ENCODE data around the gene ANKS1B.
"Not testable (repeated sequence)": the region's sequence is repeated elsewhere in the genome, so short reads cannot be mapped to it uniquely, and the experiment has no call there.

Gene ANKS1B

DNA sequence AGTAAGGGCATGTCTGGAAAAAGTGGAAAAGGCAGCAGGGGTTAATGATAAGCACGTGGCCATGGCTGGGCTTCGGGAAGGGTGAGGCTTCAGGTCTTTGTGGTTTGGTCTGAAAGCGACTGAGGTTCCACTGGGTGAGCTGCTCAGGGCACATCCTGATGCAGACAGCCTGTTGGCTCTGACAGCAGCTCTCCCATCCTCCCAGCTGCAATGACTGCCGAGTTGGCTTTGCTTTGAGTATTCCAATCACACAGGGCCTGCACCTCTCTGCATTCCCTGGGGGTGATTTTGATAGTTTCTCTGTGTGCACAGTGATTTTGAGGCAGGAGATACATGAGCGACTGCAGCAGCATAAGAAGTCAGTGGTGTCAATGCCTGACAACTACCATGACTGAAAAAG is 948.9 kb downstream of the ANKS1B start:
- TF ChIP-seq, protein P1, sequence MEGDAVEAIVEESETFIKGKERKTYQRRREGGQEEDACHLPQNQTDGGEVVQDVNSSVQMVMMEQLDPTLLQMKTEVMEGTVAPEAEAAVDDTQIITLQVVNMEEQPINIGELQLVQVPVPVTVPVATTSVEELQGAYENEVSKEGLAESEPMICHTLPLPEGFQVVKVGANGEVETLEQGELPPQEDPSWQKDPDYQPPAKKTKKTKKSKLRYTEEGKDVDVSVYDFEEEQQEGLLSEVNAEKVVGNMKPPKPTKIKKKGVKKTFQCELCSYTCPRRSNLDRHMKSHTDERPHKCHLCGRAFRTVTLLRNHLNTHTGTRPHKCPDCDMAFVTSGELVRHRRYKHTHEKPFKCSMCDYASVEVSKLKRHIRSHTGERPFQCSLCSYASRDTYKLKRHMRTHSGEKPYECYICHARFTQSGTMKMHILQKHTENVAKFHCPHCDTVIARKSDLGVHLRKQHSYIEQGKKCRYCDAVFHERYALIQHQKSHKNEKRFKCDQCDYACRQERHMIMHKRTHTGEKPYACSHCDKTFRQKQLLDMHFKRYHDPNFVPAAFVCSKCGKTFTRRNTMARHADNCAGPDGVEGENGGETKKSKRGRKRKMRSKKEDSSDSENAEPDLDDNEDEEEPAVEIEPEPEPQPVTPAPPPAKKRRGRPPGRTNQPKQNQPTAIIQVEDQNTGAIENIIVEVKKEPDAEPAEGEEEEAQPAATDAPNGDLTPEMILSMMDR (IDR thresholded peaks at IDR 0.05; ENCODE audit: low read depth, low read length) = no peak
- no peaks in the 10 kb centered on the region for H3K4me1 ChIP-seq
- H3K27me3 ChIP-seq = no peaks in the 10 kb centered on the region
- no peaks in the 10 kb centered on the region for H3K36me3 ChIP-seq
- DNase-seq = no peak
- H3K4me3 ChIP-seq (ENCODE audit: low read depth, low read length) = no peak overlapping the region
- no peaks in the 10 kb centered on the region for H3K9me3 ChIP-seq

DNA sequence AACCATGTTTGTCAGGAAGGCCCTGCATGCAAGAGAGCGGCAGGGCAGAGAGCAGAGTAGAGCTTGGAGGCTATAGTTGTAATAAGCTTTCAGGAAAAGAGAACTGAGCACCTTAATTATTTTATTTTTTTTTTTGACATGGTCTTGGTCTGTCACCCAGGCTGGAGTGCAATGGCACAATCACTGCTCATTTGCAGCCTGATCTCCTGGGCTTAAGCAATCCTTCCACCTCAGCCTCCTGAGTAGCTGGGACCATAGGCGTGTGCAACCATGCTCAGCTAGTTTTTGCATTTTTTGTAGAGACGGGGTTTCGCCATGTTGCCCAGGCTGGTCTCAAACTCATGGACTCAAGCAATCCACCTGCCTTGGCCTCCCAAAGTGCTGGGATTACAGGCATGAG is 950.5 kb downstream of the ANKS1B start:
- H3K36me3 ChIP-seq; H3K4me3 ChIP-seq (ENCODE audit: low read depth, low read length); DNase-seq; H3K4me1 ChIP-seq; H3K27me3 ChIP-seq; H3K9me3 ChIP-seq: not testable (repeated sequence)

DNA sequence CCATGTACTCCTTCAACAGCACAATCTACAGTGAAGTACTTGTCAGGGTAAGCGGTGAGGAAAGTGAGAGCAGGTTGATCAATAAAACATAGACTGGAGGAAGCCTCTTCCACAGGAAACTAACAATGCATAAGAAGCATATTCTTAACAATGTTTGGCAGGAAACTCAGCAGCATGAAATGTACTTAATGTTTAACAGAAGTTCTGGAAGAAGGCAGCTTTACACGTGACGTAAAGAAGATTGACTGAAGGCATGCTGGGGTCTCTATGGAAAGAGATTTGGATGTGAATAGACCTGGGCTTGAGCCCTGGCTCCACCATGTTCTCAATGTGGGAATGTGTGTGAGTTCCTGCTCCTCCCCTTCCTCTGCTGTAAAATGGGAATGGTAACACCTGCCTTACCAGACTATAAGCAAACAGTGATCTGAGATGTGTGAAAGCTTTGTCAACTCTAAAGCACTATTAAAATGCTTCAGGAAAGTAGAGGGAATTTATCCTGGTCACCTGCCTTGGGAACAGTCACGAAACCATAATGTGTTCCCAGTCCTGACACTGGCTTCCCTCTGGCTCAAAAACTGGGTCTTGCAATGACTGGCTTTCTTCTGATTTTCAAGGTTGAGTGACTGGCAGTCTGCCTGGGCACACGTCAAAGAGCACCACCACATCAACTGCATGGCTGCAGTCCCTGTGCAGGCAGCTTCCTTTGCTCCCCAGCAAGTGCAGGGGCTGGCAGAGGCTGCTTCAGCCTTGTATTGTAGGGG is 955.0 kb downstream of the ANKS1B start:
- H3K4me3 ChIP-seq (ENCODE audit: low read depth, low read length) = no peak overlapping the region
- H3K36me3 ChIP-seq = no peaks in the 10 kb centered on the region
- H3K4me1 ChIP-seq = no peaks in the 10 kb centered on the region
- TF ChIP-seq, protein P1 (IDR thresholded peaks at IDR 0.05; ENCODE audit: low read depth, low read length) = no peak
- no peak for DNase-seq
- H3K9me3 ChIP-seq = no peaks in the 10 kb centered on the region
- H3K27me3 ChIP-seq = no peaks in the 10 kb centered on the region

DNA sequence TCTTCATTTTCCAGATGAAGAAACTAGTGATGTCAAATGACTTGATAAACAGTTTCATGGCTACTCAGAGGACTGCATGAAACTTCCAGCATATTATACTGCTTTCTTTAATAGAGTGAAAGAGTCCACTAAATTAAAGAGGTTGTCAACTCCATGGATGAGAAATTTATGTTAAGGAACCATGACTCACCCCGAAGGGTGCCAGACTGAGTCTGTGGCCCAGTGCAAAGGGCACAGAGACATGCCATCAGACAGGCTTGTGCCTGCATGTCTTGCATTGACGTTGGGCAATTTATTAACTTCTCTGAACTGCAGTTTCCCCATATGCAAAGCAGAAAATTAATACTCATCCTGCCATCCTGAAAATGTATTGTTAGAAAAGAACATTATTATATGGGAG is 957.3 kb downstream of the ANKS1B start:
- Histone ChIP-seq H3K36me3 (no peaks in the 10 kb centered on the region), H3K27me3 (no peaks in the 10 kb centered on the region), H3K4me3 (ENCODE audit: low read depth, low read length) (no peak overlapping the region), H3K4me1 (no peaks in the 10 kb centered on the region), H3K9me3 (no peaks in the 10 kb centered on the region)
- no peak for DNase-seq
- TF ChIP-seq, protein P1 (IDR thresholded peaks at IDR 0.05; ENCODE audit: low read depth, low read length) = no peak

DNA sequence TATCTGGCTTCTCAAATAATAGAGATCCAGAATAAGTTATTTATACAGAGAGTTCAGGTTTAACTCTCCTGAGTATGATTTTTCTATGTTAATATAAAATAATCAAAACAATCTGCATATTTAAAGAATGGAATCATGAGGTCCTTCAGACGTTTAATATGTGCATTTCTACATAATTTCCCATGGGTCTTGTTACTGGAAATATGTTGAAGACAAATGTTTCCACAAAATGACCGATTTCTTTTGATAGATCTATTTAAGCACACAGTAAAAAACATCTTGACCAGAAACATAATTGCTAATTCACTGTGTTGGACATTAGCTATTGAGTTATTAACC is 957.7 kb downstream of the ANKS1B start:
- Histone ChIP-seq H3K36me3 (no peaks in the 10 kb centered on the region), H3K27me3 (no peaks in the 10 kb centered on the region), H3K9me3 (no peaks in the 10 kb centered on the region), H3K4me1 (no peaks in the 10 kb centered on the region), H3K4me3 (ENCODE audit: low read depth, low read length) (no peak overlapping the region)
- DNase-seq = no peak
- TF ChIP-seq, protein P1 (IDR thresholded peaks at IDR 0.05; ENCODE audit: low read depth, low read length) = no peak

DNA sequence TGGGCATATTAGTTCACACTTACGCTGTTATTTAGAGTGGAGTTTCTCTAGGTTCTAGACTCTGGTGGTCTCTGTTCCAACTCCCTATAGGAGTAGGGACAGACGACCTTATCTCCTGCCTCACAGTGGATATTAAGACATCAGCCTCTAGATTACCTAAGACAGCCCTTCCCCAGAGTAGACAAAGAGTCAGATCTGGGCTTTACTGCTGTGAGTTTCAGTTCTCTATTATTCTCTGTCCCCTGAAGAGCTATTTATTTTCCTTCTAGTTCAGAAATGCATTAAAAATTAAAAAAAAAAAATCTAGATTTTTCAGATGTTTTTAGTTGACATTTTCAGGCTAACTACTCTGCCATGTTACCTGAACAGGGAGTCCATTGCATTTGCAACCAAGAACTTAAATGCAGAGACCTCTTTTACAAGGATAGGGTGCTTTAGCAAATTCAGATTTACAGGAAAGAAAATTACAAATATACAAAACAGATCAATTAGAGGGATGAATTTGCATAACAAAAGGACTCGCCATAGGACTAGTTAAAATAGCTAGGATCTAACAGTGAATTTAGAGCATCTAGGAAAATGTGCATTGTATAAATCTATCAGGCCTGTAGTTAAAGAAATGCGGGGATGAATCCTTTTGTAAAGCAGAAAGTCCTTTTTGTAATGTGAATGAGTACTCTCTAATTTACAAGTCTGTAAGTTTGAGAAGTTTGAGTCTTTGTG is 958.2 kb downstream of the ANKS1B start:
- no peak overlapping the region for H3K4me3 ChIP-seq (ENCODE audit: low read depth, low read length)
- no peaks in the 10 kb centered on the region for H3K36me3 ChIP-seq
- no peaks in the 10 kb centered on the region for H3K27me3 ChIP-seq
- H3K4me1 ChIP-seq = no peaks in the 10 kb centered on the region
- no peak for DNase-seq
- no peaks in the 10 kb centered on the region for H3K9me3 ChIP-seq
- TF ChIP-seq, protein P1 (IDR thresholded peaks at IDR 0.05; ENCODE audit: low read depth, low read length) = no peak
